Neural progenitor cell (in vitro differentiated cells): ENCODE results near the gene THSD4. TPM values are rescaled to one million over a fixed set of nuclear protein-coding genes. Genes with fewer than 3 reads are reported as not detected.

Experiments used
- DNase-seq: peaks from one replicate; pipeline ENCODE4 v3.0.0-alpha.2; 2016; ENCODE audit warnings: low spot score
- H2AFZ ChIP-seq: fragments of 200-600 bp; sonication (generic); replicated peaks from 2 replicates; pipeline ENCODE4 v1.6.1; 2016; ENCODE audit warnings: antibody characterized with exemption
- H3F3A ChIP-seq: fragments of 200-600 bp; sonication (generic); 2 replicates; pipeline ENCODE4 v1.6.1; 2016; ENCODE audit warnings: antibody characterized with exemption, low read depth
- H3K27ac ChIP-seq: fragments of 200-600 bp; sonication (generic); 2 replicates; pipeline ENCODE4 v1.5.1; 2016; ENCODE audit warnings: mild to moderate bottlenecking
- H3K27me3 ChIP-seq: fragments of 200-600 bp; sonication (generic); 2 replicates; pipeline ENCODE4 v1.6.1; 2016; ENCODE audit warnings: mild to moderate bottlenecking, moderate library complexity
- H3K36me3 ChIP-seq: fragments of 200-600 bp; sonication (generic); 2 replicates; pipeline ENCODE4 v1.5.1; 2016
- H3K4me1 ChIP-seq: fragments of 200-600 bp; sonication (generic); 2 replicates; pipeline ENCODE4 v1.6.1; 2016; ENCODE audit warnings: mixed run types
- H3K4me2 ChIP-seq: fragments of 200-600 bp; sonication (generic); 2 replicates; pipeline ENCODE4 v1.6.1; 2016
- H3K4me3 ChIP-seq: fragments of 200-600 bp; sonication (generic); 2 replicates; pipeline ENCODE4 v1.5.1; 2016
- H3K79me2 ChIP-seq: fragments of 200-600 bp; sonication (generic); 2 replicates; pipeline ENCODE4 v1.6.1; 2016; ENCODE audit warnings: low read depth
- H3K9ac ChIP-seq: fragments of 200-600 bp; sonication (generic); 2 replicates; pipeline ENCODE4 v1.6.1; 2016
- H3K9me3 ChIP-seq: fragments of 200-600 bp; sonication (generic); 2 replicates; pipeline ENCODE4 v1.5.1; 2016; ENCODE audit warnings: low read depth
- H4K20me1 ChIP-seq: fragments of 200-600 bp; sonication (generic); 2 replicates; pipeline ENCODE4 v1.6.1; 2016; ENCODE audit warnings: low read depth
- H3K27ac Mint-ChIP-seq: 3 replicates; pipeline ENCODE4 v1.8.0; 2021; ENCODE audit warnings: mixed read lengths
- H3K27me3 Mint-ChIP-seq: 2 replicates; pipeline ENCODE4 v1.8.0; 2022; ENCODE audit warnings: low read depth, mild to moderate bottlenecking, inconsistent platforms, moderate library complexity, mixed read lengths; ENCODE audit not compliant: insufficient read depth
- H3K36me3 Mint-ChIP-seq: 3 replicates; pipeline ENCODE4 v1.8.0; 2021; ENCODE audit warnings: mixed read lengths
- H3K4me1 Mint-ChIP-seq: 3 replicates; pipeline ENCODE4 v1.8.0; 2021; ENCODE audit warnings: mixed read lengths
- H3K4me3 Mint-ChIP-seq: 3 replicates; pipeline ENCODE4 v1.8.0; 2021; ENCODE audit warnings: mild to moderate bottlenecking, moderate library complexity, mixed read lengths
- H3K9me3 Mint-ChIP-seq: 3 replicates; pipeline ENCODE4 v1.8.0; 2020; ENCODE audit warnings: mixed read lengths
- EZH2 ChIP-seq: fragments of 200-600 bp; sonication (generic); IDR thresholded peaks from 2 replicates; pipeline ENCODE4 v1.6.1; 2017; ENCODE audit warnings: antibody characterized with exemption, mild to moderate bottlenecking, moderate library complexity
- EZH2phosphoT487 ChIP-seq: fragments of 200-600 bp; sonication (generic); IDR thresholded peaks from 2 replicates; pipeline ENCODE4 v1.6.1; 2017; ENCODE audit warnings: antibody characterized with exemption
- total RNA-seq: library from RNA; depleted of rRNA; stranded (reverse); fragments of >200 nt; gene quantifications from 2 replicates; pipeline ENCODE4 v1.2.3, GENCODE V29; 2015; ENCODE audit warnings: low replicate concordance
- TF ChIP-seq, protein P1 (sequence below): fragments of 200-600 bp; sonication (generic); IDR thresholded peaks from 2 replicates; pipeline ENCODE4 v1.5.1; 2017; ENCODE audit warnings: antibody characterized with exemption, mild to moderate bottlenecking

The THSD4 gene
- total RNA-seq, 1 donor from 2014 or later, result 2.4 TPM

GRCh38 chr15:71071529-71071928 is 43.7 kb upstream of the THSD4 start:
- Histone ChIP-seq H3K27me3 (no peaks in the 10 kb centered on the region), H3K9me3 (no peaks in the 10 kb centered on the region), H3K79me2 (no peaks in the 10 kb centered on the region), H3K9ac (no peak overlapping the region), H3K36me3 (no peaks in the 10 kb centered on the region), H3K4me2 (no peak overlapping the region), H4K20me1 (no peaks in the 10 kb centered on the region), H3K4me1 (no peaks in the 10 kb centered on the region), H3F3A (no peaks in the 10 kb centered on the region), H2AFZ (no peak overlapping the region), H3K27ac (no peak overlapping the region), H3K4me3 (no peak overlapping the region)
- no peaks in the 10 kb centered on the region for H3K4me1 Mint-ChIP-seq
- peaks cover 3% of the 10 kb centered on the region for H3K9me3 Mint-ChIP-seq
- H3K36me3 Mint-ChIP-seq, result no peaks in the 10 kb centered on the region
- DNase-seq, result no peak
- H3K4me3 Mint-ChIP-seq, result no peak overlapping the region
- no peak overlapping the region for H3K27ac Mint-ChIP-seq
- H3K27me3 Mint-ChIP-seq, result no peaks in the 10 kb centered on the region
- TF ChIP-seq EZH2phosphoT487 (no peak), EZH2 (no peak)
- TF ChIP-seq, protein P1, sequence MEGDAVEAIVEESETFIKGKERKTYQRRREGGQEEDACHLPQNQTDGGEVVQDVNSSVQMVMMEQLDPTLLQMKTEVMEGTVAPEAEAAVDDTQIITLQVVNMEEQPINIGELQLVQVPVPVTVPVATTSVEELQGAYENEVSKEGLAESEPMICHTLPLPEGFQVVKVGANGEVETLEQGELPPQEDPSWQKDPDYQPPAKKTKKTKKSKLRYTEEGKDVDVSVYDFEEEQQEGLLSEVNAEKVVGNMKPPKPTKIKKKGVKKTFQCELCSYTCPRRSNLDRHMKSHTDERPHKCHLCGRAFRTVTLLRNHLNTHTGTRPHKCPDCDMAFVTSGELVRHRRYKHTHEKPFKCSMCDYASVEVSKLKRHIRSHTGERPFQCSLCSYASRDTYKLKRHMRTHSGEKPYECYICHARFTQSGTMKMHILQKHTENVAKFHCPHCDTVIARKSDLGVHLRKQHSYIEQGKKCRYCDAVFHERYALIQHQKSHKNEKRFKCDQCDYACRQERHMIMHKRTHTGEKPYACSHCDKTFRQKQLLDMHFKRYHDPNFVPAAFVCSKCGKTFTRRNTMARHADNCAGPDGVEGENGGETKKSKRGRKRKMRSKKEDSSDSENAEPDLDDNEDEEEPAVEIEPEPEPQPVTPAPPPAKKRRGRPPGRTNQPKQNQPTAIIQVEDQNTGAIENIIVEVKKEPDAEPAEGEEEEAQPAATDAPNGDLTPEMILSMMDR, result no peak

- H3K27me3 ChIP-seq, result no peaks in the 10 kb centered on the region
- no peaks in the 10 kb centered on the region for H3K4me1 ChIP-seq
- H3K4me3 ChIP-seq, result no peak overlapping the region
- no peak overlapping the region for H3K27ac Mint-ChIP-seq
- H2AFZ ChIP-seq, result no peak overlapping the region
- no peaks in the 10 kb centered on the region for H3F3A ChIP-seq
- TF ChIP-seq, protein P1, result no peak
- TF ChIP-seq EZH2, result no peak
- TF ChIP-seq EZH2phosphoT487, result no peak
- no peaks in the 10 kb centered on the region for H3K4me1 Mint-ChIP-seq
- no peaks in the 10 kb centered on the region for H4K20me1 ChIP-seq
- H3K79me2 ChIP-seq, result no peaks in the 10 kb centered on the region
- H3K27ac ChIP-seq, result no peak overlapping the region
- H3K4me2 ChIP-seq, result no peak overlapping the region
- H3K36me3 Mint-ChIP-seq, result no peaks in the 10 kb centered on the region
- no peaks in the 10 kb centered on the region for H3K9me3 ChIP-seq
- peaks cover 3% of the 10 kb centered on the region for H3K9me3 Mint-ChIP-seq
- no peaks in the 10 kb centered on the region for H3K36me3 ChIP-seq
- H3K27me3 Mint-ChIP-seq, result no peaks in the 10 kb centered on the region
- no peak overlapping the region for H3K4me3 Mint-ChIP-seq
- H3K9ac ChIP-seq, result no peak overlapping the region
- DNase-seq, result no peak
Measured at GRCh38 chr15:71072423-71072822, 42.8 kb upstream of the THSD4 start.

- Histone ChIP-seq H4K20me1 (no peaks in the 10 kb centered on the region), H3F3A (no peaks in the 10 kb centered on the region), H3K27ac (no peak overlapping the region), H3K4me1 (peaks cover 2% of the 10 kb centered on the region), H3K9ac (no peak overlapping the region), H3K79me2 (no peaks in the 10 kb centered on the region), H3K4me3 (no peak overlapping the region), H3K27me3 (no peaks in the 10 kb centered on the region), H2AFZ (no peak overlapping the region), H3K36me3 (no peaks in the 10 kb centered on the region), H3K4me2 (no peak overlapping the region), H3K9me3 (no peaks in the 10 kb centered on the region)
- no peak overlapping the region for H3K4me3 Mint-ChIP-seq
- peaks cover under 1% of the 10 kb centered on the region for H3K4me1 Mint-ChIP-seq
- peaks cover 9% of the 10 kb centered on the region for H3K9me3 Mint-ChIP-seq
- H3K27ac Mint-ChIP-seq, result no peak overlapping the region
- H3K27me3 Mint-ChIP-seq, result peaks cover 12% of the 10 kb centered on the region
- TF ChIP-seq EZH2 (no peak), EZH2phosphoT487 (no peak)
- TF ChIP-seq, protein P1, result no peak
- no peak for DNase-seq
- H3K36me3 Mint-ChIP-seq, result no peaks in the 10 kb centered on the region
Measured at GRCh38 chr15:71078506-71079207, 36.6 kb upstream of the THSD4 start.
